WTC11 (cell line): ENCODE results near the gene SELENOK. TPM values are rescaled to one million over a fixed set of nuclear protein-coding genes. Genes with fewer than 3 reads are reported as not detected.

Experiments
- ATAC-seq: fragments of 200-7000 bp; cut with Tn5 transposase; 2 replicates; pipeline ENCODE4 v1.10.0; 2021; ENCODE audit warnings: mild to moderate bottlenecking, moderate library complexity
- CTCF ChIA-PET: fragments of 300-600 bp; sonication (Branson Sonifier 250); formaldehyde crosslinking; loops from one replicate; lab custom pipeline; 2021; ENCODE audit warnings: antibody characterized with exemption; lab: Charles Lee
- POLR2A ChIA-PET: fragments of 350-600 bp; sonication (Branson Sonifier 250); formaldehyde crosslinking; loops from one replicate; lab custom pipeline; 2021; ENCODE audit warnings: antibody characterized with exemption; lab: Charles Lee
- DNase-seq: peaks from one replicate; pipeline ENCODE4 v3.0.0; 2021; ENCODE audit warnings: low spot score
- H3K27ac Mint-ChIP-seq: 2 replicates; pipeline ENCODE4 v1.8.0; 2021; ENCODE audit warnings: mixed read lengths
- H3K27me3 Mint-ChIP-seq: 2 replicates; pipeline ENCODE4 v1.8.0; 2021; ENCODE audit warnings: low read depth, mild to moderate bottlenecking, moderate library complexity, mixed read lengths
- H3K36me3 Mint-ChIP-seq: 2 replicates; pipeline ENCODE4 v1.8.0; 2021; ENCODE audit warnings: mixed read lengths
- H3K4me1 Mint-ChIP-seq: 2 replicates; pipeline ENCODE4 v1.8.0; 2022; ENCODE audit warnings: mixed read lengths
- H3K4me3 Mint-ChIP-seq: 2 replicates; pipeline ENCODE4 v1.8.0; 2021; ENCODE audit warnings: mild to moderate bottlenecking, moderate library complexity, mixed read lengths
- H3K9me3 Mint-ChIP-seq: 2 replicates; pipeline ENCODE4 v1.8.0; 2021; ENCODE audit warnings: mixed read lengths
- ATF6 ChIP-seq: sonication (generic); formaldehyde crosslinking; IDR thresholded peaks from 2 replicates; pipeline ENCODE4 v1.8.1; 2023; ENCODE audit warnings: mild to moderate bottlenecking, missing genetic modification reagents
- CREM ChIP-seq: sonication (generic); formaldehyde crosslinking; IDR thresholded peaks from 2 replicates; pipeline ENCODE4 v1.8.1; 2022; ENCODE audit warnings: mild to moderate bottlenecking, missing genetic modification reagents, moderate library complexity
- E2F4 ChIP-seq: sonication (generic); formaldehyde crosslinking; IDR thresholded peaks from 2 replicates; pipeline ENCODE4 v1.8.1; 2022; ENCODE audit warnings: low read depth, mild to moderate bottlenecking, moderate library complexity, missing genetic modification reagents, borderline replicate concordance
- FOXP1 ChIP-seq: sonication (generic); formaldehyde crosslinking; IDR thresholded peaks from 2 replicates; pipeline ENCODE4 v1.8.0; 2022; ENCODE audit warnings: missing genetic modification reagents, mild to moderate bottlenecking, moderate library complexity, borderline replicate concordance
- JAZF1 ChIP-seq: fragments of 250-450 bp; sonication (Bioruptor Pico); IDR thresholded peaks from 2 replicates; pipeline ENCODE4 v1.9.0; 2021; ENCODE audit warnings: moderate library complexity, mild to moderate bottlenecking, inconsistent platforms
- PRRX2 ChIP-seq: fragments of 250-450 bp; sonication (Bioruptor Pico); IDR thresholded peaks from 2 replicates; pipeline ENCODE4 v1.8.0; 2021; ENCODE audit warnings: mild to moderate bottlenecking
- RELA ChIP-seq: sonication (generic); formaldehyde crosslinking; IDR thresholded peaks from 2 replicates; pipeline ENCODE4 v1.8.1; 2022; ENCODE audit warnings: missing genetic modification reagents, mild to moderate bottlenecking, borderline replicate concordance
- SP1 ChIP-seq: sonication (generic); formaldehyde crosslinking; conservative IDR thresholded peaks from 2 replicates; pipeline ENCODE4 v1.8.1; 2022; ENCODE audit warnings: missing genetic modification reagents
- ZNF138 ChIP-seq: sonication (generic); formaldehyde crosslinking; conservative IDR thresholded peaks from 2 replicates; pipeline ENCODE4 v1.8.1; 2022; ENCODE audit warnings: mild to moderate bottlenecking, moderate library complexity, missing genetic modification reagents
- ZNF219 ChIP-seq: sonication (generic); formaldehyde crosslinking; IDR thresholded peaks from 2 replicates; pipeline ENCODE4 v1.8.0; 2023; ENCODE audit warnings: missing genetic modification reagents, mild to moderate bottlenecking, borderline replicate concordance
- ZNF232 ChIP-seq: sonication (generic); formaldehyde crosslinking; IDR thresholded peaks from 2 replicates; pipeline ENCODE4 v1.8.0; 2022; ENCODE audit warnings: mild to moderate bottlenecking, missing genetic modification reagents
- ZNF317 ChIP-seq: sonication (generic); formaldehyde crosslinking; IDR thresholded peaks from 2 replicates; pipeline ENCODE4 v1.8.1; 2023; ENCODE audit warnings: low read depth, mild to moderate bottlenecking, moderate library complexity, missing genetic modification reagents, borderline replicate concordance
- ZNF416 ChIP-seq: fragments of 250-450 bp; sonication (Bioruptor Pico); IDR thresholded peaks from 2 replicates; pipeline ENCODE4 v1.9.0; 2021; ENCODE audit warnings: mild to moderate bottlenecking, inconsistent platforms
- ZNF423 ChIP-seq: fragments of 250-450 bp; sonication (Bioruptor Pico); IDR thresholded peaks from 2 replicates; pipeline ENCODE4 v2.1.2; 2022; ENCODE audit warnings: mild to moderate bottlenecking, moderate library complexity
- total RNA-seq: library from RNA; stranded (reverse); gene quantifications from 3 replicates; pipeline ENCODE4 v1.2.3, GENCODE V29; 2021
- TF ChIP-seq, protein P1 (sequence below): fragments of 250-450 bp; sonication (Bioruptor Pico); conservative IDR thresholded peaks from 2 replicates; pipeline ENCODE4 v1.9.0; 2021; ENCODE audit warnings: mild to moderate bottlenecking
- TF ChIP-seq, protein P2 (sequence below): sonication (generic); formaldehyde crosslinking; IDR thresholded peaks from 2 replicates; pipeline ENCODE4 v1.8.1; 2022; ENCODE audit warnings: low read depth, missing genetic modification reagents, borderline replicate concordance
- TF ChIP-seq, protein P3 (sequence below): sonication (generic); formaldehyde crosslinking; IDR thresholded peaks from 2 replicates; pipeline ENCODE4 v1.8.0; 2023; ENCODE audit warnings: mild to moderate bottlenecking, missing genetic modification reagents

SELENOK gene
- total RNA-seq, 1 experiment from 2014 or later: 38.7 TPM

DNA sequence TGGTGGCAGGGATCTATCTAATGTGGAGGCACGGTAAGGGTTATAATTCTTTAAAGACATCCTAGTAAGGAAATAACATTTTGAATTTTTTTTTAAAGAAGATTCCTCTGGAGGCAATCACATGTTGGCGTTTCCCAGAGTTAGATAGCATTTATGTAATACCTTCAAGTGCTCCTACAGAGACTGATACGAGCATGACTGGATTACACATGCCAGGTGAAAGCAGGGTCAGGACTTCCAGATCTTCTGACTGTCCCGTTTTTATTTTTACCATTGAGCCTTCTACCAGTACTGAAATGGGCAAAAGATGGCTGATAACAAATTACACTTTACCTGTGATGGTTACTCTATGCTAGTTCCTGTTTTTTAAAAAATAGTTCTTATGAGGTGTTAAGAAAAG, 31.5 kb downstream of the SELENOK start:
- ChIA-PET CTCF (no interaction called here), POLR2A (no interaction called here)
- no peaks in the 10 kb centered on the region for H3K27me3 Mint-ChIP-seq
- H3K4me3 Mint-ChIP-seq: no peak overlapping the region
- no peaks in the 10 kb centered on the region for H3K9me3 Mint-ChIP-seq
- DNase-seq: no peak
- H3K4me1 Mint-ChIP-seq: no peaks in the 10 kb centered on the region
- TF ChIP-seq, protein P1, sequence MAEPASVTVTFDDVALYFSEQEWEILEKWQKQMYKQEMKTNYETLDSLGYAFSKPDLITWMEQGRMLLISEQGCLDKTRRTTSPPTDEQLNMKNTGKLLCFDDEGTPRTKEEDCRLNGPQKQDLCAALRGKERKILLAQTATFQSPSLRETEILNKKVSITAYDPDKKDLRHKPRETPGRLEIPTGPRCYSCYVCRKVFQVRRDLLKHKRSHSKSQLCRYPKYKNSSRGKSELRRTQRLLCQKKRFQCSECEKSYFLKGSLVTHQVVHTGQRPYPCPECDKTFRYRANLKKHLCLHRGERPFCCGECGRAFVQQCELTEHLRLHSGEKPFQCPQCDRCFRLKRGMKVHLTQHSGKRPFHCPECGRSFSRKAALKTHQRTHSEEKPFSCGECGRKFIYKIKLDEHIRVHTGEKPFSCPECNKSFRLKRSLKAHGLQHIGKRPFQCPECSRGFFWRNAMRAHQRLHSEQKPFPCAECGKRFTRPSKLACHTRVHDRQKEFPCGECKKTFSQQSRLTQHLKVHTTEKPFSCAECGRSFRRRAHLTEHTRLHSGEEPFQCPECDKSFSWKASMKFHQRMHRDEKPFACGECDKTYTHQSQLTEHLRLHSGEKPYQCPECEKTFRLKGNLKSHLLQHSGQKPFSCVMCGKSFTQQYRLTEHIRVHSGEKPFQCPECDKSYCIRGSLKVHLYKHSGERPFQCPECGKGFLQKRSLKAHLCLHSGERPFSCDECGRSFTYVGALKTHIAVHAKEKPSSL (CRISPR knock-in tag): no peak
- peaks cover 37% of the 10 kb centered on the region for H3K36me3 Mint-ChIP-seq
- no peak overlapping the region for H3K27ac Mint-ChIP-seq
- no peak for ATAC-seq

- ATAC-seq (no peak), DNase-seq (no peak)
- CTCF ChIA-PET: no interaction called here
- peaks cover 29% of the 10 kb centered on the region for H3K36me3 Mint-ChIP-seq
- H3K27me3 Mint-ChIP-seq: no peaks in the 10 kb centered on the region
- H3K27ac Mint-ChIP-seq: no peak overlapping the region
- no peaks in the 10 kb centered on the region for H3K4me1 Mint-ChIP-seq
- H3K4me3 Mint-ChIP-seq: no peak overlapping the region
- no peaks in the 10 kb centered on the region for H3K9me3 Mint-ChIP-seq
- no peak for TF ChIP-seq JAZF1
- no peak for TF ChIP-seq SP1 (CRISPR knock-in tag)
- TF ChIP-seq, protein P2, sequence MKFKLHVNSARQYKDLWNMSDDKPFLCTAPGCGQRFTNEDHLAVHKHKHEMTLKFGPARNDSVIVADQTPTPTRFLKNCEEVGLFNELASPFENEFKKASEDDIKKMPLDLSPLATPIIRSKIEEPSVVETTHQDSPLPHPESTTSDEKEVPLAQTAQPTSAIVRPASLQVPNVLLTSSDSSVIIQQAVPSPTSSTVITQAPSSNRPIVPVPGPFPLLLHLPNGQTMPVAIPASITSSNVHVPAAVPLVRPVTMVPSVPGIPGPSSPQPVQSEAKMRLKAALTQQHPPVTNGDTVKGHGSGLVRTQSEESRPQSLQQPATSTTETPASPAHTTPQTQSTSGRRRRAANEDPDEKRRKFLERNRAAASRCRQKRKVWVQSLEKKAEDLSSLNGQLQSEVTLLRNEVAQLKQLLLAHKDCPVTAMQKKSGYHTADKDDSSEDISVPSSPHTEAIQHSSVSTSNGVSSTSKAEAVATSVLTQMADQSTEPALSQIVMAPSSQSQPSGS (CRISPR knock-in tag): no peak
- TF ChIP-seq RELA (CRISPR knock-in tag): no peak
- TF ChIP-seq ZNF317: no peak
- no peak for TF ChIP-seq ATF6 (CRISPR knock-in tag)
- TF ChIP-seq ZNF232 (CRISPR knock-in tag): no peak
- TF ChIP-seq, protein P3, sequence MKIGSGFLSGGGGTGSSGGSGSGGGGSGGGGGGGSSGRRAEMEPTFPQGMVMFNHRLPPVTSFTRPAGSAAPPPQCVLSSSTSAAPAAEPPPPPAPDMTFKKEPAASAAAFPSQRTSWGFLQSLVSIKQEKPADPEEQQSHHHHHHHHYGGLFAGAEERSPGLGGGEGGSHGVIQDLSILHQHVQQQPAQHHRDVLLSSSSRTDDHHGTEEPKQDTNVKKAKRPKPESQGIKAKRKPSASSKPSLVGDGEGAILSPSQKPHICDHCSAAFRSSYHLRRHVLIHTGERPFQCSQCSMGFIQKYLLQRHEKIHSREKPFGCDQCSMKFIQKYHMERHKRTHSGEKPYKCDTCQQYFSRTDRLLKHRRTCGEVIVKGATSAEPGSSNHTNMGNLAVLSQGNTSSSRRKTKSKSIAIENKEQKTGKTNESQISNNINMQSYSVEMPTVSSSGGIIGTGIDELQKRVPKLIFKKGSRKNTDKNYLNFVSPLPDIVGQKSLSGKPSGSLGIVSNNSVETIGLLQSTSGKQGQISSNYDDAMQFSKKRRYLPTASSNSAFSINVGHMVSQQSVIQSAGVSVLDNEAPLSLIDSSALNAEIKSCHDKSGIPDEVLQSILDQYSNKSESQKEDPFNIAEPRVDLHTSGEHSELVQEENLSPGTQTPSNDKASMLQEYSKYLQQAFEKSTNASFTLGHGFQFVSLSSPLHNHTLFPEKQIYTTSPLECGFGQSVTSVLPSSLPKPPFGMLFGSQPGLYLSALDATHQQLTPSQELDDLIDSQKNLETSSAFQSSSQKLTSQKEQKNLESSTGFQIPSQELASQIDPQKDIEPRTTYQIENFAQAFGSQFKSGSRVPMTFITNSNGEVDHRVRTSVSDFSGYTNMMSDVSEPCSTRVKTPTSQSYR (CRISPR knock-in tag): no peak
- TF ChIP-seq ZNF138 (CRISPR knock-in tag): no peak
- TF ChIP-seq PRRX2 (CRISPR knock-in tag): no peak
- no peak for TF ChIP-seq ZNF416 (CRISPR knock-in tag)
- POLR2A ChIA-PET: no interaction called here
Observed at GRCh38 chr3:53859178-53859577, 32.5 kb downstream of the SELENOK start.

- ChIA-PET CTCF (interaction anchor here (0.5 kb wide), 1 partner anchor 52 kb away, joined by 3 read pairs; no protein-coding TSS in a partner anchor), POLR2A (interaction anchor here (1.1 kb wide), 1 partner anchor 16 kb away, joined by 4 read pairs; no protein-coding TSS in a partner anchor)
- ATAC-seq (0 out of 2 replicates have a peak, but pooled peaks have one; percentile 50), DNase-seq (no peak)
- no peaks in the 10 kb centered on the region for H3K9me3 Mint-ChIP-seq
- no peak overlapping the region for H3K4me3 Mint-ChIP-seq
- no peaks in the 10 kb centered on the region for H3K27me3 Mint-ChIP-seq
- H3K27ac Mint-ChIP-seq: no peak overlapping the region
- no peaks in the 10 kb centered on the region for H3K4me1 Mint-ChIP-seq
- peaks cover 26% of the 10 kb centered on the region for H3K36me3 Mint-ChIP-seq
- no peak for TF ChIP-seq ZNF219
- TF ChIP-seq FOXP1 (CRISPR knock-in tag): no peak
- TF ChIP-seq CREM (CRISPR knock-in tag): no peak
- TF ChIP-seq ZNF423 (CRISPR knock-in tag): no peak
- no peak for TF ChIP-seq E2F4
Observed at GRCh38 chr3:53858096-53858741, 33.4 kb downstream of the SELENOK start.
